ENCODE measurements around the gene GSG1L. TPM values are rescaled to one million over a fixed set of nuclear protein-coding genes. Genes with fewer than 3 reads are reported as not detected.

Gene GSG1L
- total and polyA plus RNA-seq, 2 of the 13 experiments (the other 11 are each of a cell fraction or from before 2014, with no cell fraction given), result not detected

GRCh38 chr16:28105297-28105696, 41.8 kb upstream of the GSG1L start (continued):
- TF ChIP-seq GRHL1 (CRISPR knock-in tag; conservative IDR thresholded peaks at IDR 0.05) (no peak), POGK (CRISPR knock-in tag; conservative IDR thresholded peaks at IDR 0.05) (no peak)

- no peak overlapping the region for H3K27ac ChIP-seq (ENCODE audit: extremely low read length, insufficient read depth, low read length)
- no peaks in the 10 kb centered on the region for H3K27me3 ChIP-seq (ENCODE audit: control insufficient read depth in 1 of 2, insufficient read depth in 2 of 2, low read length in 2 of 2)
- H3K36me3 ChIP-seq (replicated peaks in 1 of 2; ENCODE audit: control insufficient read depth in 1 of 2, insufficient read depth in 2 of 2, low read length in 2 of 2), result peaks cover 67 to 96% of the 10 kb centered on the region in 2 experiments
- no peaks in the 10 kb centered on the region for H3K4me1 ChIP-seq (ENCODE audit: insufficient read depth, low read length)
- POLR2A ChIA-PET, result no interaction called here
- 96% methylated on average over 15 of the region's 16 CpGs for WGBS (ENCODE audit: low lambda C conversion rate)
- DNase-seq (ENCODE audit: low spot score), result no peak
- in situ Hi-C loops (cut with HindIII; ENCODE audit: extremely low pct_ligation_motif_present, low pct_unique_long_range_greater_than_20kb), result no loop called here
- no peak overlapping the region for H3K4me2 ChIP-seq (ENCODE audit: low read depth, low read length)
- ATAC-seq, result no peak
- CTCF ChIA-PET (ENCODE audit: low intra/inter-chr PET ratio, low total read pairs), result no interaction called here
- peaks cover 3% of the 10 kb centered on the region; the same call in 1 of the 2 replicates for H4K20me1 ChIP-seq (ENCODE audit: insufficient read depth, low read length)
- BruUV-seq (replicated peaks), result no TSS peak
- H3K4me3 ChIP-seq (replicated peaks in 1 of 3; ENCODE audit: insufficient read depth in 1 of 3, low read depth in 2 of 3, low read length in 3 of 3), result no peak overlapping the region
- FAIRE-seq, result no peak
- intact Hi-C loops (cut with micrococcal nuclease; ENCODE audit: unreplicated experiment), result no loop called here
- no peak overlapping the region for H3K9ac ChIP-seq (ENCODE audit: insufficient read depth, low read depth, low read length)
- H3K9me3 ChIP-seq (ENCODE audit: low read length), result no peaks in the 10 kb centered on the region
- no peaks in the 10 kb centered on the region for H3K79me2 ChIP-seq (ENCODE audit: insufficient read depth, low read length)
- H2AFZ ChIP-seq (ENCODE audit: low read length), result no peak overlapping the region
- no peak for TF ChIP-seq CSRNP2 (CRISPR knock-in tag; conservative IDR thresholded peaks at IDR 0.05; ENCODE audit: low read depth)
- TF ChIP-seq GTF2F1 (IDR thresholded peaks at IDR 0.05; ENCODE audit: low read length), result no peak
- TF ChIP-seq ATF7 (IDR thresholded peaks at IDR 0.05), result no peak
- TF ChIP-seq ATF7 (CRISPR knock-in tag; IDR thresholded peaks at IDR 0.05), result no peak
- no peak for TF ChIP-seq ZNF484 (CRISPR knock-in tag; IDR thresholded peaks at IDR 0.05; ENCODE audit: borderline replicate concordance, low read depth)
- TF ChIP-seq MLXIP (CRISPR knock-in tag; IDR thresholded peaks at IDR 0.05; ENCODE audit: borderline replicate concordance), result no peak
- TF ChIP-seq ZNF556 (CRISPR knock-in tag; IDR thresholded peaks at IDR 0.05; ENCODE audit: borderline replicate concordance), result no peak
- TF ChIP-seq NR3C1 (CRISPR knock-in tag; IDR thresholded peaks at IDR 0.05), result no peak
- no peak for TF ChIP-seq MED1 (CRISPR knock-in tag; IDR thresholded peaks at IDR 0.05)
- no peak for TF ChIP-seq ZNF256 (CRISPR knock-in tag; conservative IDR thresholded peaks at IDR 0.05)
- no peak for TF ChIP-seq BCL3 (CRISPR knock-in tag; IDR thresholded peaks at IDR 0.05)
- TF ChIP-seq ZNF564 (CRISPR knock-in tag; IDR thresholded peaks at IDR 0.05), result no peak
- no peak for TF ChIP-seq ZNF292 (CRISPR knock-in tag; IDR thresholded peaks at IDR 0.05; ENCODE audit: borderline replicate concordance, low read depth)
Observed at GRCh38 chr16:28104404-28104803, 40.9 kb upstream of the GSG1L start.

Measured in HepG2 (cell line).